Breast epithelium (tissue), 4 donors: ENCODE results near the gene SEMA3G. TPM values are rescaled to one million over a fixed set of nuclear protein-coding genes. Genes with fewer than 3 reads are reported as not detected.

ENCODE experiments used
- DNase-seq, 2 donors: peaks; one replicate each; pipeline ENCODE4 v3.0.0-alpha.2; 2019; ENCODE audit warnings: low spot score in 2 of 2
- H3K27ac ChIP-seq, 2 donors: fragments of 200-600 bp; sonication (generic) in 1 of 2; one replicate each; pipeline ENCODE4 v1.5.1; 2016 to 2019; ENCODE audit warnings: mild to moderate bottlenecking in 1 of 2
- H3K27me3 ChIP-seq, 2 donors: fragments of 200-600 bp; sonication (generic) in 1 of 2; one replicate each; pipeline versions ENCODE4 v1.5.1 to v1.6.0; 2017 to 2019; ENCODE audit warnings: control low read depth in 1 of 2, mild to moderate bottlenecking in 1 of 2
- H3K36me3 ChIP-seq: fragments of 200-600 bp; one replicate; pipeline ENCODE4 v1.5.1; 2019
- H3K4me1 ChIP-seq, 2 donors: fragments of 200-600 bp; sonication (generic); one replicate each; pipeline ENCODE4 v1.5.1; 2016 to 2019; ENCODE audit warnings: control low read depth in 1 of 2
- H3K4me3 ChIP-seq, 3 donors: fragments of 200-600 bp; sonication (generic); 1 replicate in 2 of 3; 2 replicates in 1 of 3; pipeline ENCODE4 v1.5.1; 2016 to 2019; ENCODE audit warnings: mild to moderate bottlenecking in 3 of 3, moderate library complexity in 2 of 3
- H3K9me3 ChIP-seq, 2 donors: fragments of 200-600 bp; sonication (generic) in 1 of 2; one replicate each; pipeline ENCODE4 v1.5.1; 2016 to 2019; ENCODE audit warnings: control low read depth in 1 of 2
- POLR2A ChIP-seq: fragments of 450-650 bp; IDR thresholded peaks from one replicate; pipeline ENCODE4 v1.6.1; 2016; ENCODE audit warnings: antibody characterized with exemption, mild to moderate bottlenecking, moderate library complexity
- POLR2AphosphoS5 ChIP-seq, 3 donors: sonication (generic); formaldehyde crosslinking; IDR thresholded peaks; one replicate each; pipeline ENCODE4 v1.6.1; 2017; ENCODE audit warnings: antibody characterized with exemption in 3 of 3
- intact Hi-C: fragments of 100-400 bp; cut with DNase I; formaldehyde crosslinking; loops from one replicate; pipeline ENCODE4 v1.15.1; 2023; ENCODE audit warnings: low total_unique reads
- total RNA-seq, 3 donors: library from RNA; depleted of rRNA; stranded (reverse); fragments of >200 nt; gene quantifications; one replicate each; pipeline ENCODE4 v1.1.0, GENCODE V29; 2016
- TF ChIP-seq, protein P1 (sequence below), 3 donors: fragments of 450-650 bp; IDR thresholded peaks; one replicate each; pipeline ENCODE4 v1.5.1; 2016 to 2017; ENCODE audit warnings: antibody characterized with exemption in 3 of 3, mild to moderate bottlenecking in 3 of 3, moderate library complexity in 3 of 3

SEMA3G gene
- total RNA-seq, 3 donors from 2014 or later = 12.3 to 255 (median 70.1) TPM

DNA sequence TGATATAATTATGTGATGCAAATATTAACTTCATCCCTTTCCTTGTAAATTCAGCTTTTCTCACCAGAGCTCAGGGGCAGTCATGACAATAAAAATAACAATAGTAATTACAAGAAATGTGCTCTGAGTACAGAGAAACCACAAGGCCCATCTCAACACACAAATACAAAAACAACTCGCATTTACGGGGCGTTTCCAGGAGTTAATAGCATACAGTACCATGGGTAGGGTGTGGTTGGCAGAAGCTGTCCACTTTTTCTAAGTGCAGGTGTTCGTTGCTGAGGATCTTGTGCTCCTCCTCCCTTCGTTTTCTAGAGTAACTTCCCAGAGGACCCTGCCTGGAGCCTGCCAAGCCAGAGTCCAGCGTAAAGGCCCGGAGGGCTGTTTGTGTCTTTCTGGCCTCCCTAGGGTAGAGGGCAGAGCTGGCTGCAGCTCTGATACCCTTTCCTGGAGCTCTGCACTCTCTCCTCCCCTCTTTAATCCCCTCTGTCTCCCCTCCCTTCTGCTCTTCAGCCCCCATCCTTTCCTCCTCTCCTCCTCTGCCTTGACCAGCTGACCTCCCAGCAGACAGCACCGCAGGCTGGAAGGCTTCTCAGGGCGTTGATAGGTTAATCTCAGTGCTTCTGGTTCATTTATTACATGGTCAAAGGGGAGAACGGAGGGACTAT is 11.4 kb downstream of the SEMA3G start:
- Histone ChIP-seq H3K27ac (peak overlapping the region; percentile 48 to 85), H3K4me3 (no peak overlapping the region), H3K27me3 (no peaks in the 10 kb centered on the region), H3K9me3 (no peaks in the 10 kb centered on the region), H3K4me1 (peaks cover 9 to 22% of the 10 kb centered on the region in 2 donors), H3K36me3 (no peaks in the 10 kb centered on the region)
- TF ChIP-seq POLR2AphosphoS5 (IDR thresholded peaks at IDR 0.05) = no peak
- TF ChIP-seq, protein P1, sequence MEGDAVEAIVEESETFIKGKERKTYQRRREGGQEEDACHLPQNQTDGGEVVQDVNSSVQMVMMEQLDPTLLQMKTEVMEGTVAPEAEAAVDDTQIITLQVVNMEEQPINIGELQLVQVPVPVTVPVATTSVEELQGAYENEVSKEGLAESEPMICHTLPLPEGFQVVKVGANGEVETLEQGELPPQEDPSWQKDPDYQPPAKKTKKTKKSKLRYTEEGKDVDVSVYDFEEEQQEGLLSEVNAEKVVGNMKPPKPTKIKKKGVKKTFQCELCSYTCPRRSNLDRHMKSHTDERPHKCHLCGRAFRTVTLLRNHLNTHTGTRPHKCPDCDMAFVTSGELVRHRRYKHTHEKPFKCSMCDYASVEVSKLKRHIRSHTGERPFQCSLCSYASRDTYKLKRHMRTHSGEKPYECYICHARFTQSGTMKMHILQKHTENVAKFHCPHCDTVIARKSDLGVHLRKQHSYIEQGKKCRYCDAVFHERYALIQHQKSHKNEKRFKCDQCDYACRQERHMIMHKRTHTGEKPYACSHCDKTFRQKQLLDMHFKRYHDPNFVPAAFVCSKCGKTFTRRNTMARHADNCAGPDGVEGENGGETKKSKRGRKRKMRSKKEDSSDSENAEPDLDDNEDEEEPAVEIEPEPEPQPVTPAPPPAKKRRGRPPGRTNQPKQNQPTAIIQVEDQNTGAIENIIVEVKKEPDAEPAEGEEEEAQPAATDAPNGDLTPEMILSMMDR (IDR thresholded peaks at IDR 0.05) = no peak
- no peak for TF ChIP-seq POLR2A
- DNase-seq = peak in 1 of 2 donors; percentile 45
- intact Hi-C loops = no loop called here

DNA sequence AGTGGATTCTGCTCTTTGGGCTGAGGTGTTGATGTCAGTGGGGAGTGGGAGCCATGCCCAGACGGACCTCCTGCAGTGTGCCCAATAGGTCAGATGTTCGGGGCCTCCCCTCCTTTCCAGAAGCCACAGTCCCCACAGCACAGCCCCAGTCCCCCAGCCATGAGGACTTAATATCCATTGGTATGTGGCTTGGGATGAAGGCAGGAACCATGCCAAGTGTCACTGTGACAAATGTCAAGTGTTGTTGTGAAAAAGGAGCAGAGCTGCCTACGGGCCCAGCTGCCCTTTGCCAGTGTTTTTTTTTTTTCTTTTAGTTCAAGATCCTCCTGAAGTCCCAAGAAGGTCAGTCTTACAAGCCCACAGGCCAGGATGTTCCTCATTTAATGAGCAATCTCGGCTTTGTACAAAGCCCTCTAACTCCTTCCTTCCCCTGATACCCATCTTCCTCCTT is 12.2 kb downstream of the SEMA3G start:
- TF ChIP-seq POLR2A = no peak
- TF ChIP-seq, protein P1 (IDR thresholded peaks at IDR 0.05) = no peak
- no peak for TF ChIP-seq POLR2AphosphoS5 (IDR thresholded peaks at IDR 0.05)
- Histone ChIP-seq H3K9me3 (no peaks in the 10 kb centered on the region), H3K27me3 (no peaks in the 10 kb centered on the region), H3K36me3 (no peaks in the 10 kb centered on the region), H3K4me3 (no peak overlapping the region), H3K4me1 (peaks cover 9 to 22% of the 10 kb centered on the region in 2 donors), H3K27ac (peak overlapping the region; percentile 48 to 85)
- intact Hi-C loops = no loop called here
- DNase-seq = peak in 1 of 2 donors; percentile 51

DNA sequence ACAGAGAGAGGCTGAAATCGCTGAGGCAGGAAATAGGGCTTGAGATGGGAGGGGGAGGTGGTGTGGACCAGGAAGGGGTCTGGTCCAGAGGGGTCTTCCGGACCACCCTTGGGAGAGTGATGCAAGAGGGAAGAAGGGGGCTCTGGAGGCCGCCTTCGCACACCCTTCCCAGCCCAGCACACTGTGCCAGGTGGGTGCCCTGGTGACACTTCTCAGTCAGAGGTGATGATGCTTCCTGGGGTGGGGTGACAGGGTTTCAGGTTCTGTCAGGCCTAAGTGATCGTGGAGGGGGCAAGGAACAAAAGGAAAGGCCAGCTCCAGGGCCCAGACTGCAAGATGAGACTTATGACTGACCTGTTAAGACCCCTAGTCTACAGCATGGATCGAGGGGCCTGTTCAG is 12.7 kb downstream of the SEMA3G start:
- no peaks in the 10 kb centered on the region for H3K9me3 ChIP-seq
- no peaks in the 10 kb centered on the region for H3K36me3 ChIP-seq
- no peaks in the 10 kb centered on the region for H3K27me3 ChIP-seq
- no peak overlapping the region for H3K4me3 ChIP-seq
- H3K27ac ChIP-seq = peak overlapping the region; percentile 48 to 85
- peak in 1 of 2 donors; percentile 40 for DNase-seq
- TF ChIP-seq, protein P1 (IDR thresholded peaks at IDR 0.05) = no peak
- no peak for TF ChIP-seq POLR2AphosphoS5 (IDR thresholded peaks at IDR 0.05)
- TF ChIP-seq POLR2A = no peak
- H3K4me1 ChIP-seq = peaks cover 9 to 18% of the 10 kb centered on the region in 2 donors
- intact Hi-C loops = no loop called here

DNA sequence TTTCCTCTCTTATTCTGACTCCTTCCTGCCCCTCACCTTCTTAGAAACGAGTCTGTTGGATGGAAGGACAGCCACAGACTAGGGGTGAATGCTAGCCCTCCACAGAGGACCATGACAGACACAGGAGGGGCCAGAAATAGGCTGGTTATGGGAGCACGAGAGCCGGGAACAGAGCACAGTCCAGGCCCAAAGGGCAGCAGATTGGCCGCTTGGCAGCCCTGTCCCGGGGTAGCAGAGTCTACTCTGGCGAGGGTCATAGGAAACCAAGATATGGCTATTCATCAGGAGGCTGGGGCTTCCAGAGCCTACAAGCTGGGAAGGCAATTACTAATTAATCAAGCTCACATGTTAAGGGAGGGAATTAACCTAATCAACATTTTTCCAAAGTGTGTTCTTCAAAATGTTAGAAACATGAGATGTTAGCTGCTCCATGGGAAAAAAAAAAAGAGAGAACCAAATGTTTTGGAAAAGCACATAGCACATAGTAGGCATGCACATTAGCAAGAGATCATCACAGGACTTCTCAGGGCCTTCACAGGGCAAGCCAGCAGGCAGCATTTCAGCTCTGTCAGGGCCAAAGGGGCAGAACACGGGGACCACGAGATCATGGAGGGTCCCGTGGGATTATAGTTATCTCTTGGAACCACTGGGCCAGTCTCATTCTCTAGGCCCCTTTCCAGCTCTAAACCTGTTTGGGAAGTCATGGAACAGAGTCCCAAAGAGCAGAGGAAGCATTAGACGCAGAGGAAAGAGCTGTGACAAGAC is 13.3 kb downstream of the SEMA3G start:
- TF ChIP-seq, protein P1 (IDR thresholded peaks at IDR 0.05) = no peak
- TF ChIP-seq POLR2A (no peak), POLR2AphosphoS5 (IDR thresholded peaks at IDR 0.05) (no peak)
- intact Hi-C loops = no loop called here
- H3K27me3 ChIP-seq = no peaks in the 10 kb centered on the region
- H3K27ac ChIP-seq = peak overlapping the region; percentile 48 to 85
- peaks cover 9 to 17% of the 10 kb centered on the region in 2 donors for H3K4me1 ChIP-seq
- no peaks in the 10 kb centered on the region for H3K36me3 ChIP-seq
- H3K9me3 ChIP-seq = no peaks in the 10 kb centered on the region
- H3K4me3 ChIP-seq = no peak overlapping the region
- DNase-seq = peak in 1 of 2 donors; percentile 17

DNA sequence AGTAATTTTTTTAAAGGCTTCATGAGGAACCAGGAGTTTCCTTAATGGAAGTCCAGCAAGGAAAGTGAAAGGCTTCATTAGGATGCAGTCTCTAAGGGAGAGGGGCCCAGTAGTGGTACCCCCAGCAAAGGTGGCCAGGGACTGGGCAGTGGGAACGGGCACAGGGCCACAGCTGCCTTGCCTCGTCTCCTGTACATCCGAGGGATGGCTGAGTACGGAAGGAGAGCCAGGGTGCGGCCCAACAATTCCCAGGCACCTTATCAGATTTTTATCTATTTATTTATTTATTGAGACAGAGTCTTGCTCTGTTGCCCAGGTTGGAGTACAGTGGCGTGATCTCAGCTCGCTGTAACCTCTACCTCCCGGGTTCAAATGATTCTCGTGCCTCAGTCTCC is 14.5 kb downstream of the SEMA3G start:
- Histone ChIP-seq H3K36me3 (no peaks in the 10 kb centered on the region), H3K4me3 (no peak overlapping the region), H3K4me1 (peaks cover 9 to 17% of the 10 kb centered on the region in 2 donors), H3K27ac (peak overlapping the region in 1 of 2 donors; percentile 68), H3K9me3 (no peaks in the 10 kb centered on the region), H3K27me3 (no peaks in the 10 kb centered on the region)
- peak in 1 of 2 donors; percentile 43 for DNase-seq
- intact Hi-C loops = no loop called here
- TF ChIP-seq, protein P1 (IDR thresholded peaks at IDR 0.05) = no peak
